Measurements from ENCODE around the gene ZNF277.

ZNF277 gene

GRCh38 chr7:112286250-112287086 lies 80.0 kb downstream of the ZNF277 start:
- Histone ChIP-seq H3K36me3 (ENCODE audit: control insufficient read depth, insufficient read depth, low read length) (no peaks in the 10 kb centered on the region), H3K9me3 (ENCODE audit: control insufficient read depth, insufficient read depth, low read length) (no peaks in the 10 kb centered on the region), H3K9ac (ENCODE audit: low read depth, low read length) (no peak overlapping the region), H3K4me1 (ENCODE audit: control insufficient read depth, insufficient read depth, low read length) (peaks cover 2% of the 10 kb centered on the region), H3K27me3 (ENCODE audit: control insufficient read depth, insufficient read depth, low read length) (no peaks in the 10 kb centered on the region), H3K4me3 (ENCODE audit: low read depth, low read length) (no peak overlapping the region)

DNA sequence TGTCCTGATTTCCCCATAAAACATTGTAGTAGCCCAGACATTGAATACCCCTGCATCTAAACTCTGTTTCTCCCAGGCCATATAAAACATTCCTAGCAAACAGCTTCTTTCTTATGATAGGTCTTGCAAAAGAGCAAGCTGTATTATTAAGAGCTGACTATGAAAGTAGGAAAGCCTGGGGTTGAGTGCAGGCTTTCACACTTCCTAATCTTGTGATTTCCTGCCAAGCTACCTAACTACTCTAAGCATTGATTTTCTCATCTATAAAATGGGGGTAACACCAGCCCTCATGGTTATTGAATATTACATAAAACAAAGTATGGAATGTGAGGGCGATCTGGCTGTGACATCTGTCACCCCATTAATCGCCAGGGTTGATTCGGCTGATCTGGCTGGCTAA lies 81.8 kb downstream of the ZNF277 start:
- H3K9me3 ChIP-seq (ENCODE audit: control insufficient read depth, insufficient read depth, low read length): no peaks in the 10 kb centered on the region
- H3K4me3 ChIP-seq (ENCODE audit: low read depth, low read length): no peak overlapping the region
- no peak overlapping the region for H3K9ac ChIP-seq (ENCODE audit: low read depth, low read length)
- peaks cover 4% of the 10 kb centered on the region for H3K4me1 ChIP-seq (ENCODE audit: control insufficient read depth, insufficient read depth, low read length)
- no peaks in the 10 kb centered on the region for H3K36me3 ChIP-seq (ENCODE audit: control insufficient read depth, insufficient read depth, low read length)
- H3K27me3 ChIP-seq (ENCODE audit: control insufficient read depth, insufficient read depth, low read length): no peaks in the 10 kb centered on the region

DNA sequence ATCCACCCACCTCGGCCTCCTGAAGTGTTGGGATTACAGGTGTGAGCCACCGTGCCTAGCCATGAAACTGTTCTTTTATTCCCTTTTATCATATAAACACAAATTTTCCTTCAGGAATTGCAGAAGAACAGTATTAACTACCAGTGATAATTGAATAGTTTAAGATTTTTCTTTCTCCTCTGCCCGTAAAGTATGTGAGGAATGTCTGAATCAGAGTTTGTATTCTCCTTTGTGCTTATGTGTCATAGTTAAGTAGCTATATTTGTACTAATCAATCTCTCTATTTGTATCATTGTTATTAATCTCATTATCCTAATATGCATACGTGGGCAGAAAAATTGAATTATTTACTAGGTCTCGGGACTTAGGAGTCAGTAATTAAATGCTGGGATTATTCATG lies 83.6 kb downstream of the ZNF277 start:
- H3K36me3 ChIP-seq (ENCODE audit: control insufficient read depth, insufficient read depth, low read length): no peaks in the 10 kb centered on the region
- no peak overlapping the region for H3K4me3 ChIP-seq (ENCODE audit: low read depth, low read length)
- no peaks in the 10 kb centered on the region for H3K9me3 ChIP-seq (ENCODE audit: control insufficient read depth, insufficient read depth, low read length)
- no peaks in the 10 kb centered on the region for H3K27me3 ChIP-seq (ENCODE audit: control insufficient read depth, insufficient read depth, low read length)
- peaks cover 4% of the 10 kb centered on the region for H3K4me1 ChIP-seq (ENCODE audit: control insufficient read depth, insufficient read depth, low read length)
- no peak overlapping the region for H3K9ac ChIP-seq (ENCODE audit: low read depth, low read length)

GRCh38 chr7:112292162-112292561 lies 85.7 kb downstream of the ZNF277 start:
- peaks cover 2% of the 10 kb centered on the region for H3K4me1 ChIP-seq (ENCODE audit: control insufficient read depth, insufficient read depth, low read length)
- H3K9me3 ChIP-seq (ENCODE audit: control insufficient read depth, insufficient read depth, low read length): no peaks in the 10 kb centered on the region
- H3K9ac ChIP-seq (ENCODE audit: low read depth, low read length): no peak overlapping the region
- H3K36me3 ChIP-seq (ENCODE audit: control insufficient read depth, insufficient read depth, low read length): no peaks in the 10 kb centered on the region
- H3K27me3 ChIP-seq (ENCODE audit: control insufficient read depth, insufficient read depth, low read length): no peaks in the 10 kb centered on the region
- no peak overlapping the region for H3K4me3 ChIP-seq (ENCODE audit: low read depth, low read length)

- Histone ChIP-seq H3K9me3 (ENCODE audit: control insufficient read depth, insufficient read depth, low read length) (no peaks in the 10 kb centered on the region), H3K27me3 (ENCODE audit: control insufficient read depth, insufficient read depth, low read length) (no peaks in the 10 kb centered on the region), H3K4me1 (ENCODE audit: control insufficient read depth, insufficient read depth, low read length) (peaks cover 2% of the 10 kb centered on the region), H3K4me3 (ENCODE audit: low read depth, low read length) (no peak overlapping the region), H3K9ac (ENCODE audit: low read depth, low read length) (no peak overlapping the region), H3K36me3 (ENCODE audit: control insufficient read depth, insufficient read depth, low read length) (no peaks in the 10 kb centered on the region)
These were observed 86.9 kb downstream of the ZNF277 start for GRCh38 chr7:112293416-112293815.

- Histone ChIP-seq H3K9me3 (ENCODE audit: control insufficient read depth, insufficient read depth, low read length) (no peaks in the 10 kb centered on the region), H3K4me1 (ENCODE audit: control insufficient read depth, insufficient read depth, low read length) (peaks cover 2% of the 10 kb centered on the region), H3K4me3 (ENCODE audit: low read depth, low read length) (no peak overlapping the region), H3K9ac (ENCODE audit: low read depth, low read length) (no peak overlapping the region), H3K27me3 (ENCODE audit: control insufficient read depth, insufficient read depth, low read length) (no peaks in the 10 kb centered on the region), H3K36me3 (ENCODE audit: control insufficient read depth, insufficient read depth, low read length) (no peaks in the 10 kb centered on the region)
These were observed 89.9 kb downstream of the ZNF277 start for GRCh38 chr7:112296432-112296831.

GRCh38 chr7:112297681-112298080 lies 91.2 kb downstream of the ZNF277 start:
- no peaks in the 10 kb centered on the region for H3K27me3 ChIP-seq (ENCODE audit: control insufficient read depth, insufficient read depth, low read length)
- no peak overlapping the region for H3K4me3 ChIP-seq (ENCODE audit: low read depth, low read length)
- H3K36me3 ChIP-seq (ENCODE audit: control insufficient read depth, insufficient read depth, low read length): no peaks in the 10 kb centered on the region
- H3K9me3 ChIP-seq (ENCODE audit: control insufficient read depth, insufficient read depth, low read length): no peaks in the 10 kb centered on the region
- H3K9ac ChIP-seq (ENCODE audit: low read depth, low read length): no peak overlapping the region
- H3K4me1 ChIP-seq (ENCODE audit: control insufficient read depth, insufficient read depth, low read length): no peaks in the 10 kb centered on the region

DNA sequence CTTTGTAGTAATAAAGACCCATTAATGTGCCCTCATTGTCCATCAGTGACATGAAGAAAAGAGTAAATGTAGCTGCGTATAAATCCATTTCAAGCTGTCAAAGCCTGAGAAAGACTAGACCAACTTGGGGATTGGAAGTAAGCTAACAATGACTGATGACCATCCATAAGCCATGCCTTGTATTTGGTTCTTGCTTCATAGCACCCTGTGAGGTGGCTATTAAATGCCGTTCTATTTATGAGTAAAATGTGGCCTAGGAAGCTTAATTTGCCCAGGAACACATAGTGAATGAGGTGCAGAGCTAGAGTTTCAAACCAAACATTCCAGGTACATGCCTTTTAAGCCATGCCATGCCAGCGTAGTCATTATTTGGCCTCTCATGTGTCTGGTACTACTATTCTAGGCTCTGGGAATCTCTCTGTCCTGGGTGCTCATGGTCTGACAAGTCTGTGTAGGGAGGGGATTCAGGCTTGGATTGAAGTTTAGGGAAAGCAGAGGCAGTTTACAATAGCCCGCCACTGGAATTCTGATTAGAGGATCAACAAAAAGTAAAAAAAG lies 92.1 kb downstream of the ZNF277 start:
- no peaks in the 10 kb centered on the region for H3K9me3 ChIP-seq (ENCODE audit: control insufficient read depth, insufficient read depth, low read length)
- H3K27me3 ChIP-seq (ENCODE audit: control insufficient read depth, insufficient read depth, low read length): no peaks in the 10 kb centered on the region
- H3K36me3 ChIP-seq (ENCODE audit: control insufficient read depth, insufficient read depth, low read length): no peaks in the 10 kb centered on the region
- no peak overlapping the region for H3K4me3 ChIP-seq (ENCODE audit: low read depth, low read length)
- no peak overlapping the region for H3K9ac ChIP-seq (ENCODE audit: low read depth, low read length)
- no peaks in the 10 kb centered on the region for H3K4me1 ChIP-seq (ENCODE audit: control insufficient read depth, insufficient read depth, low read length)

DNA sequence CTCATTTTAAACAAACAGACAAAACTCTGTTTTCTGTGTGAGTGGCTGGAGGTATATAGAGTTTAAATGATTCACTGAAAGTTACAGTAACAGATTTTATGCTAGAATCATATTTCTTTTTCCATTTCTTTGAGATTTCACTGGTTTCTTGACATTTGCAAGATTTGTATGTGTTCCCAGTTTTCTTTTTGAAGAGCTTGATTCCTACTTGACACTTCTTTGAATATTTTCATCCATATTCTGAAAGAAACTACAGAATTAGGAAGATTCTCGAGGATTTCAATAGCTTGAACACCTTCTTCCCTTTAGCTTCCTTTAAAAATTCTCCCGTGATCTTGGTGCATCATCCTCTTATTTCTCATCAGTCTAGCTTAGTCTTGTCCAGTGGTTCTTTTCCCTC lies 93.6 kb downstream of the ZNF277 start:
- H3K36me3 ChIP-seq (ENCODE audit: control insufficient read depth, insufficient read depth, low read length): no peaks in the 10 kb centered on the region
- H3K9me3 ChIP-seq (ENCODE audit: control insufficient read depth, insufficient read depth, low read length): no peaks in the 10 kb centered on the region
- no peak overlapping the region for H3K9ac ChIP-seq (ENCODE audit: low read depth, low read length)
- H3K27me3 ChIP-seq (ENCODE audit: control insufficient read depth, insufficient read depth, low read length): no peaks in the 10 kb centered on the region
- H3K4me3 ChIP-seq (ENCODE audit: low read depth, low read length): no peak overlapping the region
- no peaks in the 10 kb centered on the region for H3K4me1 ChIP-seq (ENCODE audit: control insufficient read depth, insufficient read depth, low read length)

GRCh38 chr7:112300831-112301407 lies 94.4 kb downstream of the ZNF277 start:
- Histone ChIP-seq H3K4me1 (ENCODE audit: control insufficient read depth, insufficient read depth, low read length) (no peaks in the 10 kb centered on the region), H3K9ac (ENCODE audit: low read depth, low read length) (no peak overlapping the region), H3K36me3 (ENCODE audit: control insufficient read depth, insufficient read depth, low read length) (no peaks in the 10 kb centered on the region), H3K4me3 (ENCODE audit: low read depth, low read length) (no peak overlapping the region), H3K9me3 (ENCODE audit: control insufficient read depth, insufficient read depth, low read length) (no peaks in the 10 kb centered on the region), H3K27me3 (ENCODE audit: control insufficient read depth, insufficient read depth, low read length) (no peaks in the 10 kb centered on the region)

DNA sequence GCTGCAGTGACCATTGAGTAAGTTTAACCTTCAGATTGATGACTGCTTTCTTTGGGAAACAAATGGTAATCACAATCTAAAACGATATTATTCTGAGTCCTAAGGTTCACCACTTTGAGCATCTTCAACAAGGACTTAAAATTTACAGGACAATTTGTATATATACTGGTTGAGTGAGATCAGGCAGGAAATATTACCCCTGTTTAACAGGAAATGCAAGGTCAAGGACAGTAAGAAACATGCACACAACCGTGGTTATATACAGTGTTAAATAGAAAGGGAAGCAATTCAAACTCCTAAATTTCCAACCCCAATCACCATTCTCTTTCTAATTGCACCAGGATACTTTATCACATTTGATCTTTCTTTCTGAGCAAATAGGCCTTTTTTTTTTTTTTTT lies 96.1 kb downstream of the ZNF277 start:
- H3K36me3 ChIP-seq (ENCODE audit: control insufficient read depth, insufficient read depth, low read length): no peaks in the 10 kb centered on the region
- H3K4me3 ChIP-seq (ENCODE audit: low read depth, low read length): no peak overlapping the region
- no peak overlapping the region for H3K9ac ChIP-seq (ENCODE audit: low read depth, low read length)
- H3K27me3 ChIP-seq (ENCODE audit: control insufficient read depth, insufficient read depth, low read length): no peaks in the 10 kb centered on the region
- no peaks in the 10 kb centered on the region for H3K4me1 ChIP-seq (ENCODE audit: control insufficient read depth, insufficient read depth, low read length)
- no peaks in the 10 kb centered on the region for H3K9me3 ChIP-seq (ENCODE audit: control insufficient read depth, insufficient read depth, low read length)

DNA sequence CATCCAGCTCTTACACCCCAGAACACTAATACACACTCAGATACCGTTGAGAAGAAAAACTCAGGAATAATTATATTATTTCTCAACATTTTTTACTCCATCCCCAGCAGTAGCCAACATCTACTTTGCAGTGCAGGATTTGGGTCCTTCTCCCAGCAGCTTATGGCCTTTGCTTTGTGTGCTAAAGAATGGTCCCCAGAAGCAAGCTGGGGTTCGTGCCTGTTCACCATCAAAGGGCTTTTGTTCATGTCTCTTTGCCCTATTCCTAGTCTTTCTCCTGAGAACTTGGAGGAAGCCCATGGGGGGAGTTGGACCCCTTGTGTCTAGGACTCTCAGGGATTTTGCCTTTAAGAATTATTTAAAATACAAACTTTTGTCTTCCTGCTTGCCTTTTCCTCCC lies 100.4 kb downstream of the ZNF277 start:
- Histone ChIP-seq H3K36me3 (ENCODE audit: control insufficient read depth, insufficient read depth, low read length) (no peaks in the 10 kb centered on the region), H3K4me3 (ENCODE audit: low read depth, low read length) (no peak overlapping the region), H3K4me1 (ENCODE audit: control insufficient read depth, insufficient read depth, low read length) (no peaks in the 10 kb centered on the region), H3K27me3 (ENCODE audit: control insufficient read depth, insufficient read depth, low read length) (no peaks in the 10 kb centered on the region), H3K9ac (ENCODE audit: low read depth, low read length) (no peak overlapping the region), H3K9me3 (ENCODE audit: control insufficient read depth, insufficient read depth, low read length) (no peaks in the 10 kb centered on the region)

Data from iPS-15b (cell line).